HCT116 (cell line): ENCODE data around the gene IL10RB. TPM values are rescaled to one million over a fixed set of nuclear protein-coding genes. Genes with fewer than 3 reads are reported as not detected.

Experiments used
- ATAC-seq: fragments of 200-7000 bp; cut with Tn5 transposase; 2 replicates; pipeline ENCODE4 v1.9.1; 2020; ENCODE audit warnings: mild to moderate bottlenecking, moderate library complexity
- BruUV-seq: library from RNA; stranded (reverse); fragments of 400-500 nt; replicated peaks from 2 replicates; lab custom pipeline; 2021; lab: Mats Ljungman, UMichigan
- CTCF ChIA-PET: fragments of 300-600 bp; sonication (Branson Sonifier 250); formaldehyde crosslinking; loops from one replicate; lab custom pipeline; 2021; ENCODE audit warnings: antibody characterized with exemption; lab: Charles Lee
- POLR2A ChIA-PET: fragments of 300-600, 350-600 bp; sonication (Branson Sonifier 250); formaldehyde crosslinking; loops from one replicate; lab custom pipeline; 2021; ENCODE audit warnings: antibody characterized with exemption; lab: Charles Lee
- RAD21 ChIA-PET, 2 experiments: fragments of 300-600 bp; sonication (Branson Sonifier 250); formaldehyde crosslinking; loops; one replicate each; lab custom pipeline; 2023; ENCODE audit warnings: low total read pairs in 2 of 2; ENCODE audit not compliant: uncharacterized antibody in 2 of 2, unreplicated experiment in 2 of 2, low non-redundant PET in 1 of 2; lab: Charles Lee
- DNase-seq: peaks from one replicate; pipeline ENCODE4 v3.0.0-alpha.2; 2010; ENCODE audit warnings: low read depth, low spot score
- H2AFZ ChIP-seq: fragments of 200-600 bp; shearing (Covaris generic), sonication (generic); 2 replicates; pipeline ENCODE4 v1.6.1; 2017; ENCODE audit warnings: low read depth, mixed run types, mixed read lengths, antibody characterized with exemption, low read length; ENCODE audit not compliant: poor library complexity, severe bottlenecking
- H3K27ac ChIP-seq: 2 replicates; pipeline ENCODE4 v1.5.1; 2012; ENCODE audit warnings: low read depth, low read length
- H3K27me3 ChIP-seq: fragments of 200-600 bp; sonication (generic); 2 replicates; pipeline ENCODE4 v1.6.1; 2016; ENCODE audit warnings: mixed run types, low read length, mixed read lengths; ENCODE audit not compliant: insufficient read depth
- H3K36me3 ChIP-seq, 2 experiments: fragments of 200-500 bp in 1 of 2; fragments of 200-600 bp in 1 of 2; sonication (Bioruptor generic) in 1 of 2; sonication (generic) in 1 of 2; 2 replicates each; pipeline versions ENCODE4 v1.5.1 to v1.6.1; 2014 to 2016; ENCODE audit warnings: low read length in 2 of 2, inconsistent platforms in 1 of 2, mixed read lengths in 1 of 2, mixed run types in 1 of 2; ENCODE audit not compliant: insufficient read depth in 2 of 2, control insufficient read depth in 1 of 2
- H3K4me1 ChIP-seq, 2 experiments: fragments of 200-600 bp in 1 of 2; sonication (generic) in 1 of 2; 2 replicates each; pipeline versions ENCODE4 v1.5.1 to v1.6.1; 2012 to 2017; ENCODE audit warnings: low read length in 2 of 2, inconsistent platforms in 1 of 2, mild to moderate bottlenecking in 1 of 2, mixed read lengths in 1 of 2, mixed run types in 1 of 2, moderate library complexity in 1 of 2; ENCODE audit not compliant: insufficient read depth in 2 of 2, control insufficient read depth in 1 of 2
- H3K4me2 ChIP-seq: fragments of 200-600 bp; sonication (generic); 2 replicates; pipeline ENCODE4 v1.6.1; 2017; ENCODE audit warnings: mixed run types, low read length, mixed read lengths
- H3K4me3 ChIP-seq, 2 experiments: fragments of 200-600 bp in 1 of 2; sonication (generic) in 1 of 2; replicated peaks in 1 of 2; 2 replicates each; pipeline ENCODE4 v1.5.1; 2011 to 2016; ENCODE audit warnings: low read length in 2 of 2, control low read depth in 1 of 2, low read depth in 1 of 2, mild to moderate bottlenecking in 1 of 2, mixed read lengths in 1 of 2, mixed run types in 1 of 2
- H3K79me2 ChIP-seq: fragments of 200-600 bp; sonication (generic); 2 replicates; pipeline ENCODE4 v1.6.1; 2017; ENCODE audit warnings: mild to moderate bottlenecking, mixed run types, low read length, moderate library complexity, mixed read lengths; ENCODE audit not compliant: insufficient read depth
- H3K9ac ChIP-seq: fragments of 200-600 bp; sonication (generic); 2 replicates; pipeline ENCODE4 v1.6.1; 2016; ENCODE audit warnings: low read length, mixed read lengths
- H3K9me2 ChIP-seq: fragments of 200-600 bp; sonication (generic), shearing (Covaris generic); 2 replicates; pipeline ENCODE4 v1.6.1; 2017; ENCODE audit warnings: mixed run types, mild to moderate bottlenecking, moderate library complexity; ENCODE audit not compliant: insufficient read depth
- H3K9me3 ChIP-seq, 2 experiments: fragments of 200-500 bp in 1 of 2; fragments of 200-600 bp in 1 of 2; sonication (Bioruptor generic) in 1 of 2; sonication (generic) in 1 of 2; 2 replicates each; pipeline ENCODE4 v1.6.1; 2014 to 2017; ENCODE audit warnings: low read length in 2 of 2, mixed read lengths in 2 of 2, inconsistent platforms in 1 of 2, low read depth in 1 of 2, mild to moderate bottlenecking in 1 of 2, mixed run types in 1 of 2, moderate library complexity in 1 of 2; ENCODE audit not compliant: control insufficient read depth in 1 of 2, insufficient read depth in 1 of 2
- H4K20me1 ChIP-seq: fragments of 200-600 bp; sonication (generic), shearing (Covaris generic); 2 replicates; pipeline ENCODE4 v1.6.1; 2017; ENCODE audit warnings: mixed run types, mild to moderate bottlenecking, moderate library complexity; ENCODE audit not compliant: insufficient read depth
- CBX3 ChIP-seq: IDR thresholded peaks from 2 replicates; pipeline ENCODE4 v1.6.1; 2012; ENCODE audit warnings: low read depth
- CEBPB ChIP-seq: IDR thresholded peaks from 2 replicates; pipeline ENCODE4 v1.6.1; 2012; ENCODE audit warnings: low read depth
- CTCF ChIP-seq, 3 experiments: fragments of 200-600 bp in 1 of 3; sonication (generic) in 1 of 3; IDR thresholded peaks in 2 of 3; conservative IDR thresholded peaks in 1 of 3; 2 replicates each; pipeline ENCODE4 v1.5.1; 2012 to 2017; ENCODE audit warnings: low read depth in 2 of 3, low read length in 2 of 3, antibody characterized with exemption in 1 of 3, borderline replicate concordance in 1 of 3, control low read depth in 1 of 3, mild to moderate bottlenecking in 1 of 3, mixed read lengths in 1 of 3, mixed run types in 1 of 3, moderate library complexity in 1 of 3; ENCODE audit not compliant: insufficient read depth in 1 of 3
- EZH2 ChIP-seq: fragments of 200-600 bp; sonication (generic); IDR thresholded peaks from 2 replicates; pipeline ENCODE4 v1.6.1; 2017; ENCODE audit warnings: antibody characterized with exemption, mixed run types
- EZH2phosphoT487 ChIP-seq: fragments of 200-600 bp; IDR thresholded peaks from 2 replicates; pipeline ENCODE4 v1.6.1; 2018; ENCODE audit warnings: antibody characterized with exemption, borderline replicate concordance
- FOSL1 ChIP-seq: IDR thresholded peaks from 2 replicates; pipeline ENCODE4 v1.6.1; 2012; ENCODE audit warnings: low read depth
- MAX ChIP-seq: IDR thresholded peaks from 2 replicates; pipeline ENCODE4 v1.6.1; 2012
- POLR2A ChIP-seq: IDR thresholded peaks from 2 replicates; pipeline ENCODE4 v1.7.0; 2011; ENCODE audit warnings: borderline replicate concordance; ENCODE audit not compliant: insufficient read depth, insufficient read length; ENCODE audit errors: extremely low read depth
- RAD21 ChIP-seq: IDR thresholded peaks from 2 replicates; pipeline ENCODE4 v1.6.1; 2012; ENCODE audit warnings: low read depth, mild to moderate bottlenecking
- REST ChIP-seq: IDR thresholded peaks from 2 replicates; pipeline ENCODE4 v1.6.1; 2012; ENCODE audit warnings: low read depth
- SIN3A ChIP-seq: IDR thresholded peaks from 2 replicates; pipeline ENCODE4 v1.6.1; 2012; ENCODE audit warnings: low read depth
- SP1 ChIP-seq: IDR thresholded peaks from 2 replicates; pipeline ENCODE4 v1.6.1; 2012; ENCODE audit warnings: low read depth
- SRF ChIP-seq: IDR thresholded peaks from 2 replicates; pipeline ENCODE4 v1.6.1; 2012; ENCODE audit warnings: low read depth
- TCF7L2 ChIP-seq: IDR thresholded peaks from 2 replicates; pipeline ENCODE4 v1.7.0; 2011; ENCODE audit warnings: borderline replicate concordance, inconsistent platforms; ENCODE audit not compliant: insufficient read depth, insufficient read length; ENCODE audit errors: extremely low read depth
- YY1 ChIP-seq: IDR thresholded peaks from 2 replicates; pipeline ENCODE4 v1.6.1; 2011; ENCODE audit warnings: low read length, low read depth, moderate library complexity, mild to moderate bottlenecking; ENCODE audit not compliant: insufficient replicate concordance; ENCODE audit errors: extremely low read depth
- ZBTB33 ChIP-seq: IDR thresholded peaks from 2 replicates; pipeline ENCODE4 v1.6.1; 2011; ENCODE audit warnings: mild to moderate bottlenecking, low read length, moderate library complexity; ENCODE audit not compliant: insufficient replicate concordance; ENCODE audit errors: extremely low read depth
- ZFX ChIP-seq: fragments of 450-650 bp; IDR thresholded peaks from 2 replicates; pipeline ENCODE4 v1.6.1; 2017
- ZNF274 ChIP-seq: fragments of 200-500 bp; sonication (Bioruptor generic); IDR thresholded peaks from 2 replicates; pipeline ENCODE4 v1.6.1; 2014; ENCODE audit warnings: mild to moderate bottlenecking, low read depth, low read length, inconsistent platforms
- intact Hi-C: fragments of 100-400 bp; cut with micrococcal nuclease; formaldehyde crosslinking; loops from 2 replicates; pipeline ENCODE4 v1.10.0; 2022
- total RNA-seq: library from RNA; stranded (reverse); gene quantifications from one replicate; pipeline ENCODE4 v1.2.1, GENCODE V29; 2021; ENCODE audit not compliant: unreplicated experiment

Gene IL10RB
- total RNA-seq, 1 experiment from 2014 or later = 13.7 TPM

GRCh38 chr21:33300701-33301631 is 34.8 kb downstream of the IL10RB start:
- Histone ChIP-seq H3K36me3 (no peaks in the 10 kb centered on the region), H3K4me3 (no peak overlapping the region), H3K9me3 (no peaks in the 10 kb centered on the region), H3K27me3 (no peaks in the 10 kb centered on the region), H3K4me1 (peaks cover 0 to 8% of the 10 kb centered on the region in 2 experiments; a peak in 1 of 4 replicates), H3K4me2 (no peak overlapping the region), H3K79me2 (no peaks in the 10 kb centered on the region), H2AFZ (no peak overlapping the region), H3K27ac (no peak overlapping the region), H3K9me2 (no peaks in the 10 kb centered on the region), H3K9ac (no peak overlapping the region), H4K20me1 (no peaks in the 10 kb centered on the region)
- ChIA-PET CTCF (no interaction called here), RAD21 (no interaction called here), POLR2A (no interaction called here)
- ATAC-seq (no peak), DNase-seq (no peak)
- no peak for TF ChIP-seq SP1
- no peak for TF ChIP-seq FOSL1
- TF ChIP-seq MAX = no peak
- TF ChIP-seq ZBTB33 = no peak
- no peak for TF ChIP-seq REST
- no peak for TF ChIP-seq EZH2phosphoT487
- TF ChIP-seq SRF = no peak
- no peak for TF ChIP-seq RAD21
- TF ChIP-seq CBX3 = no peak
- no peak for TF ChIP-seq CEBPB
- TF ChIP-seq TCF7L2 = no peak
- no peak for TF ChIP-seq POLR2A
- no peak for TF ChIP-seq ZNF274
- TF ChIP-seq ZFX = no peak
- no peak for TF ChIP-seq EZH2
- TF ChIP-seq CTCF (IDR thresholded peaks at IDR 0.05 in 2 of 3, conservative IDR thresholded peaks at IDR 0.05 in 1 of 3; ENCODE audit: borderline replicate concordance in 1 of 3, insufficient read depth in 1 of 3, low read depth in 2 of 3, low read length in 2 of 3) = no peak
- TF ChIP-seq SIN3A = no peak
- no peak for TF ChIP-seq YY1
- intact Hi-C loops = no loop called here
- no TSS peak for BruUV-seq
